H9 (cell line): ENCODE results near the gene ENOX1. TPM values are rescaled to one million over a fixed set of nuclear protein-coding genes. Genes with fewer than 3 reads are reported as not detected.

Source experiments
- DNase-seq: peaks from one replicate; pipeline ENCODE4 v3.0.0-alpha.2; 2017
- H2AFZ ChIP-seq: one replicate; pipeline ENCODE4 v1.6.1; 2013; ENCODE audit warnings: mild to moderate bottlenecking, low read length, control low read depth, moderate library complexity
- H2AK5ac ChIP-seq: 2 replicates; pipeline ENCODE4 v1.6.1; 2013; ENCODE audit warnings: low read length, control low read depth, mixed read lengths; ENCODE audit not compliant: insufficient read length
- H2BK120ac ChIP-seq: one replicate; pipeline ENCODE4 v1.6.1; 2013; ENCODE audit warnings: low read depth, mild to moderate bottlenecking, low read length, control low read depth, inconsistent platforms; ENCODE audit not compliant: poor library complexity, severe bottlenecking
- H2BK12ac ChIP-seq: 2 replicates; pipeline ENCODE4 v1.6.1; 2013; ENCODE audit warnings: low read length, control low read depth, mixed read lengths, low read depth; ENCODE audit not compliant: insufficient read length
- H2BK15ac ChIP-seq: 2 replicates; pipeline ENCODE4 v1.6.1; 2013; ENCODE audit warnings: low read depth, low read length, control low read depth
- H2BK20ac ChIP-seq: one replicate; pipeline ENCODE4 v1.6.1; 2013; ENCODE audit warnings: low read depth, mild to moderate bottlenecking, low read length, control low read depth, inconsistent platforms; ENCODE audit not compliant: poor library complexity, severe bottlenecking
- H2BK5ac ChIP-seq: 2 replicates; pipeline ENCODE4 v1.6.1; 2013; ENCODE audit warnings: low read length, control low read depth, mixed read lengths; ENCODE audit not compliant: insufficient read length
- H3K14ac ChIP-seq: 2 replicates; pipeline ENCODE4 v1.6.1; 2013; ENCODE audit warnings: low read length, control low read depth; ENCODE audit not compliant: insufficient read depth
- H3K18ac ChIP-seq: 2 replicates; pipeline ENCODE4 v1.6.1; 2013; ENCODE audit warnings: low read depth, mild to moderate bottlenecking, mixed read lengths, low read length, control low read depth; ENCODE audit not compliant: insufficient read length
- H3K23ac ChIP-seq: 2 replicates; pipeline ENCODE4 v1.6.1; 2013; ENCODE audit warnings: low read length, control low read depth, mixed read lengths, low read depth; ENCODE audit not compliant: insufficient read length
- H3K23me2 ChIP-seq: 2 replicates; pipeline ENCODE4 v1.6.1; 2013; ENCODE audit warnings: low read depth, mild to moderate bottlenecking, mixed read lengths, low read length, control low read depth; ENCODE audit not compliant: insufficient read length, poor library complexity, severe bottlenecking
- H3K27ac ChIP-seq: 2 replicates; pipeline ENCODE4 v1.5.1; 2013; ENCODE audit warnings: low read length, control low read depth, mixed read lengths, low read depth; ENCODE audit not compliant: insufficient read length
- H3K27me3 ChIP-seq: 2 replicates; pipeline ENCODE4 v1.6.1; 2013; ENCODE audit warnings: low read length, control low read depth, inconsistent platforms; ENCODE audit not compliant: insufficient read depth
- H3K4ac ChIP-seq: 2 replicates; pipeline ENCODE4 v1.6.1; 2013; ENCODE audit warnings: low read depth, mild to moderate bottlenecking, control low read depth, inconsistent platforms, low read length, moderate library complexity
- H3K4me1 ChIP-seq: 2 replicates; pipeline ENCODE4 v1.6.1; 2013; ENCODE audit warnings: low read length, control low read depth, inconsistent platforms; ENCODE audit not compliant: insufficient read depth
- H3K4me2 ChIP-seq: 2 replicates; pipeline ENCODE4 v1.6.1; 2013; ENCODE audit warnings: low read length, control low read depth, mixed read lengths; ENCODE audit not compliant: insufficient read length, insufficient read depth
- H3K56ac ChIP-seq: 2 replicates; pipeline ENCODE4 v1.6.1; 2013; ENCODE audit warnings: low read depth, mild to moderate bottlenecking, mixed read lengths, low read length, control low read depth; ENCODE audit not compliant: insufficient read length
- H3K79me1 ChIP-seq: 2 replicates; pipeline ENCODE4 v1.6.1; 2013; ENCODE audit warnings: low read depth, mild to moderate bottlenecking, moderate library complexity, low read length, control low read depth, inconsistent platforms; ENCODE audit not compliant: insufficient read depth, poor library complexity, severe bottlenecking
- H3K79me2 ChIP-seq: 2 replicates; pipeline ENCODE4 v1.6.1; 2013; ENCODE audit warnings: low read length, control low read depth, inconsistent platforms; ENCODE audit not compliant: insufficient read depth
- H3K9ac ChIP-seq: 2 replicates; pipeline ENCODE4 v1.6.1; 2013; ENCODE audit warnings: low read length, control low read depth, mixed read lengths; ENCODE audit not compliant: insufficient read length; ENCODE audit errors: extremely low read depth
- H3K9me3 ChIP-seq: one replicate; pipeline ENCODE4 v1.6.1; 2013; ENCODE audit warnings: low read depth, low read length, inconsistent platforms; ENCODE audit not compliant: control insufficient read depth
- H3T11ph ChIP-seq: one replicate; pipeline ENCODE4 v1.6.1; 2013; ENCODE audit warnings: mild to moderate bottlenecking, low read length, control low read depth, inconsistent platforms
- H4K20me1 ChIP-seq: one replicate; pipeline ENCODE4 v1.6.1; 2013; ENCODE audit not compliant: control insufficient read depth, insufficient read length, insufficient read depth
- H4K5ac ChIP-seq: 2 replicates; pipeline ENCODE4 v1.6.1; 2013; ENCODE audit warnings: low read depth, mild to moderate bottlenecking, mixed read lengths, low read length, control low read depth; ENCODE audit not compliant: insufficient read length
- H4K8ac ChIP-seq: replicated peaks from 2 replicates; pipeline ENCODE4 v1.6.1; 2013; ENCODE audit warnings: low read length, control low read depth, mixed read lengths, low read depth; ENCODE audit not compliant: insufficient read length
- H4K91ac ChIP-seq: 2 replicates; pipeline ENCODE4 v1.6.1; 2013; ENCODE audit warnings: low read depth, mild to moderate bottlenecking, moderate library complexity, mixed read lengths, low read length, control low read depth; ENCODE audit not compliant: insufficient read length
- H3K27ac Mint-ChIP-seq, 3 experiments: 2 replicates in 2 of 3; 3 replicates in 1 of 3; pipeline ENCODE4 v1.8.0; 2020 to 2021; ENCODE audit warnings: mixed read lengths in 3 of 3, mild to moderate bottlenecking in 1 of 3, moderate library complexity in 1 of 3
- H3K27me3 Mint-ChIP-seq: 2 replicates; pipeline ENCODE4 v1.8.0; 2021; ENCODE audit warnings: low read depth, mild to moderate bottlenecking, moderate library complexity, mixed read lengths
- H3K36me3 Mint-ChIP-seq, 3 experiments: 2 replicates in 2 of 3; 3 replicates in 1 of 3; pipeline ENCODE4 v1.8.0; 2020 to 2021; ENCODE audit warnings: low read depth in 3 of 3, mixed read lengths in 3 of 3; ENCODE audit not compliant: insufficient read depth in 1 of 3
- H3K4me1 Mint-ChIP-seq, 2 experiments: 2 replicates each; pipeline ENCODE4 v1.8.0; 2020; ENCODE audit warnings: mixed read lengths in 2 of 2
- H3K4me3 Mint-ChIP-seq, 2 experiments: 2 replicates in 1 of 2; 3 replicates in 1 of 2; pipeline ENCODE4 v1.8.0; 2020 to 2021; ENCODE audit warnings: mild to moderate bottlenecking in 2 of 2, mixed read lengths in 2 of 2, moderate library complexity in 1 of 2
- H3K9me3 Mint-ChIP-seq, 2 experiments: 2 replicates in 1 of 2; 3 replicates in 1 of 2; pipeline ENCODE4 v1.8.0; 2020; ENCODE audit warnings: mild to moderate bottlenecking in 2 of 2, mixed read lengths in 2 of 2, moderate library complexity in 1 of 2
- CTCF ChIP-seq: fragments of 200-600 bp; sonication (generic); conservative IDR thresholded peaks from 3 replicates; pipeline ENCODE4 v1.8.0; 2021; ENCODE audit warnings: antibody characterized with exemption, mild to moderate bottlenecking
- WGBS: extraction: QIAGEN DNeasy Blood & Tissue Kit; methylation state at CpG from one replicate; pipeline ENCODE4 v1.1.7; 2013; ENCODE audit warnings: missing lambda C conversion rate, low lambda C conversion rate, mixed read lengths; ENCODE audit not compliant: insufficient read length; ENCODE audit errors: extremely low coverage; 5-methylcytosine and 5-hydroxymethylcytosine counted together
- total RNA-seq: library from RNA; stranded (reverse); gene quantifications from 2 replicates; pipeline ENCODE4 v1.2.1, GENCODE V29; 2021

The ENOX1 gene
- total RNA-seq, 1 experiment from 2014 or later, result 0.24 TPM

- Mint-ChIP-seq H3K27ac (no peak overlapping the region), H3K36me3 (no peaks in the 10 kb centered on the region), H3K9me3 (no peaks in the 10 kb centered on the region), H3K27me3 (no peaks in the 10 kb centered on the region), H3K4me1 (peaks cover 5% of the 10 kb centered on the region in 2 experiments; a peak in 3 of 4 replicates), H3K4me3 (no peak overlapping the region)
- Histone ChIP-seq H3K18ac (no peak overlapping the region), H3T11ph (no peak overlapping the region), H3K23me2 (no peaks in the 10 kb centered on the region), H2AFZ (no peak overlapping the region), H2BK12ac (no peak overlapping the region), H3K27me3 (no peaks in the 10 kb centered on the region), H4K20me1 (no peaks in the 10 kb centered on the region), H2BK5ac (no peak overlapping the region), H3K79me1 (no peaks in the 10 kb centered on the region), H4K5ac (no peak overlapping the region), H2AK5ac (no peak overlapping the region), H3K27ac (no peak overlapping the region), H3K14ac (no peak overlapping the region), H2BK15ac (no peak overlapping the region), H3K9me3 (no peaks in the 10 kb centered on the region), H2BK20ac (no peak overlapping the region), H2BK120ac (no peak overlapping the region), H3K79me2 (no peaks in the 10 kb centered on the region), H3K56ac (no peak overlapping the region), H4K8ac (no peak overlapping the region), H4K91ac (no peak overlapping the region), H3K4me2 (no peak overlapping the region), H3K9ac (no peak overlapping the region), H3K4ac (no peak overlapping the region), H3K23ac (no peak overlapping the region), H3K4me1 (no peaks in the 10 kb centered on the region)
- no CpG with 5 or more reads among the region's 2 CpGs for WGBS
- no peak for DNase-seq
- no peak for TF ChIP-seq CTCF
Observed at GRCh38 chr13:43487885-43488284, 298.9 kb downstream of the ENOX1 start.
